Measurements from ENCODE around the gene SELENON. TPM values are rescaled to one million over a fixed set of nuclear protein-coding genes. Genes with fewer than 3 reads are reported as not detected.
A peak's percentile ranks its signal among the peaks of the same experiment; 100 is the strongest.

The SELENON gene
- total and polyA plus RNA-seq, 9 of the 15 experiments (the other 6 are each of a cell fraction or from before 2014, with no cell fraction given): 0.43 to 26.7 (median 7.0) TPM

DNA sequence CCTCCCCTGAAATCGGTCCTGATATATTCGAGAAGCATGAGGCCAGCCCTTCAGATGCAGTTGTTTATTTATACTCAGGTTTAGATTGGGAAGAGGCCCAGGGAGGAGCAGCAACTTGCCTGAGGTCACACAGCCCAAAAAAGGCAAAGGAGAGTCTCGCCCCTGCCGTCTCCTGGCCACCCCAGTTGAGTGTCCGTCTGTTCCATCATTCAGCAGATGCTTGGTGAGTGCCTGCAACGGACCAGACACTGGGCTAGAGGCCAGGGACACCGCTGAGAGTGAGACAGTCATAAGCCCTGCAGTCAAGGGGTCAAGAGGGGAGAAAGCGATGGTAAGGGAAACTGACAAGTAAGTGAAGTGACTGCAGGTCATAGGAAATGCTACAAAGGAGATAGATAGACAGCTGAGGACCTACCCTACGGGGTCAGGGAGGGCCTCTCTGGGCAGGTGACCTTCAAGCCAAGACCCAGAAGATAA is 15.4 kb upstream of the SELENON start (continued):
- TF ChIP-seq, protein P1, sequence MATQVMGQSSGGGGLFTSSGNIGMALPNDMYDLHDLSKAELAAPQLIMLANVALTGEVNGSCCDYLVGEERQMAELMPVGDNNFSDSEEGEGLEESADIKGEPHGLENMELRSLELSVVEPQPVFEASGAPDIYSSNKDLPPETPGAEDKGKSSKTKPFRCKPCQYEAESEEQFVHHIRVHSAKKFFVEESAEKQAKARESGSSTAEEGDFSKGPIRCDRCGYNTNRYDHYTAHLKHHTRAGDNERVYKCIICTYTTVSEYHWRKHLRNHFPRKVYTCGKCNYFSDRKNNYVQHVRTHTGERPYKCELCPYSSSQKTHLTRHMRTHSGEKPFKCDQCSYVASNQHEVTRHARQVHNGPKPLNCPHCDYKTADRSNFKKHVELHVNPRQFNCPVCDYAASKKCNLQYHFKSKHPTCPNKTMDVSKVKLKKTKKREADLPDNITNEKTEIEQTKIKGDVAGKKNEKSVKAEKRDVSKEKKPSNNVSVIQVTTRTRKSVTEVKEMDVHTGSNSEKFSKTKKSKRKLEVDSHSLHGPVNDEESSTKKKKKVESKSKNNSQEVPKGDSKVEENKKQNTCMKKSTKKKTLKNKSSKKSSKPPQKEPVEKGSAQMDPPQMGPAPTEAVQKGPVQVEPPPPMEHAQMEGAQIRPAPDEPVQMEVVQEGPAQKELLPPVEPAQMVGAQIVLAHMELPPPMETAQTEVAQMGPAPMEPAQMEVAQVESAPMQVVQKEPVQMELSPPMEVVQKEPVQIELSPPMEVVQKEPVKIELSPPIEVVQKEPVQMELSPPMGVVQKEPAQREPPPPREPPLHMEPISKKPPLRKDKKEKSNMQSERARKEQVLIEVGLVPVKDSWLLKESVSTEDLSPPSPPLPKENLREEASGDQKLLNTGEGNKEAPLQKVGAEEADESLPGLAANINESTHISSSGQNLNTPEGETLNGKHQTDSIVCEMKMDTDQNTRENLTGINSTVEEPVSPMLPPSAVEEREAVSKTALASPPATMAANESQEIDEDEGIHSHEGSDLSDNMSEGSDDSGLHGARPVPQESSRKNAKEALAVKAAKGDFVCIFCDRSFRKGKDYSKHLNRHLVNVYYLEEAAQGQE (IDR thresholded peaks at IDR 0.05; ENCODE audit: borderline replicate concordance): no peak
- TF ChIP-seq, protein P1 (CRISPR knock-in tag; IDR thresholded peaks at IDR 0.05; ENCODE audit: low read depth): no peak
- TF ChIP-seq EHMT2 (IDR thresholded peaks at IDR 0.05) (0 out of 2 replicates have a peak, but pooled peaks have one; percentile 54), ARID1B (IDR thresholded peaks at IDR 0.05) (peak; percentile 55), ESRRA (IDR thresholded peaks at IDR 0.05; ENCODE audit: borderline replicate concordance, low read depth) (peak; percentile 74; the same call in 1 of the 2 replicates), RNF2 (IDR thresholded peaks at IDR 0.05) (0 out of 2 replicates have a peak, but pooled peaks have one; percentile 32)
- TF ChIP-seq, protein P2, sequence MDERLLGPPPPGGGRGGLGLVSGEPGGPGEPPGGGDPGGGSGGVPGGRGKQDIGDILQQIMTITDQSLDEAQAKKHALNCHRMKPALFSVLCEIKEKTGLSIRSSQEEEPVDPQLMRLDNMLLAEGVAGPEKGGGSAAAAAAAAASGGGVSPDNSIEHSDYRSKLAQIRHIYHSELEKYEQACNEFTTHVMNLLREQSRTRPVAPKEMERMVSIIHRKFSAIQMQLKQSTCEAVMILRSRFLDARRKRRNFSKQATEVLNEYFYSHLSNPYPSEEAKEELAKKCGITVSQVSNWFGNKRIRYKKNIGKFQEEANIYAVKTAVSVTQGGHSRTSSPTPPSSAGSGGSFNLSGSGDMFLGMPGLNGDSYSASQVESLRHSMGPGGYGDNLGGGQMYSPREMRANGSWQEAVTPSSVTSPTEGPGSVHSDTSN (CRISPR knock-in tag; IDR thresholded peaks at IDR 0.05; ENCODE audit: low read depth): no peak
- TF ChIP-seq, protein P2 (tag; conservative IDR thresholded peaks at IDR 0.05; ENCODE audit: low read depth): 0 out of 2 replicates have a peak, but pooled peaks have one; percentile 31
- TF ChIP-seq, protein P3, sequence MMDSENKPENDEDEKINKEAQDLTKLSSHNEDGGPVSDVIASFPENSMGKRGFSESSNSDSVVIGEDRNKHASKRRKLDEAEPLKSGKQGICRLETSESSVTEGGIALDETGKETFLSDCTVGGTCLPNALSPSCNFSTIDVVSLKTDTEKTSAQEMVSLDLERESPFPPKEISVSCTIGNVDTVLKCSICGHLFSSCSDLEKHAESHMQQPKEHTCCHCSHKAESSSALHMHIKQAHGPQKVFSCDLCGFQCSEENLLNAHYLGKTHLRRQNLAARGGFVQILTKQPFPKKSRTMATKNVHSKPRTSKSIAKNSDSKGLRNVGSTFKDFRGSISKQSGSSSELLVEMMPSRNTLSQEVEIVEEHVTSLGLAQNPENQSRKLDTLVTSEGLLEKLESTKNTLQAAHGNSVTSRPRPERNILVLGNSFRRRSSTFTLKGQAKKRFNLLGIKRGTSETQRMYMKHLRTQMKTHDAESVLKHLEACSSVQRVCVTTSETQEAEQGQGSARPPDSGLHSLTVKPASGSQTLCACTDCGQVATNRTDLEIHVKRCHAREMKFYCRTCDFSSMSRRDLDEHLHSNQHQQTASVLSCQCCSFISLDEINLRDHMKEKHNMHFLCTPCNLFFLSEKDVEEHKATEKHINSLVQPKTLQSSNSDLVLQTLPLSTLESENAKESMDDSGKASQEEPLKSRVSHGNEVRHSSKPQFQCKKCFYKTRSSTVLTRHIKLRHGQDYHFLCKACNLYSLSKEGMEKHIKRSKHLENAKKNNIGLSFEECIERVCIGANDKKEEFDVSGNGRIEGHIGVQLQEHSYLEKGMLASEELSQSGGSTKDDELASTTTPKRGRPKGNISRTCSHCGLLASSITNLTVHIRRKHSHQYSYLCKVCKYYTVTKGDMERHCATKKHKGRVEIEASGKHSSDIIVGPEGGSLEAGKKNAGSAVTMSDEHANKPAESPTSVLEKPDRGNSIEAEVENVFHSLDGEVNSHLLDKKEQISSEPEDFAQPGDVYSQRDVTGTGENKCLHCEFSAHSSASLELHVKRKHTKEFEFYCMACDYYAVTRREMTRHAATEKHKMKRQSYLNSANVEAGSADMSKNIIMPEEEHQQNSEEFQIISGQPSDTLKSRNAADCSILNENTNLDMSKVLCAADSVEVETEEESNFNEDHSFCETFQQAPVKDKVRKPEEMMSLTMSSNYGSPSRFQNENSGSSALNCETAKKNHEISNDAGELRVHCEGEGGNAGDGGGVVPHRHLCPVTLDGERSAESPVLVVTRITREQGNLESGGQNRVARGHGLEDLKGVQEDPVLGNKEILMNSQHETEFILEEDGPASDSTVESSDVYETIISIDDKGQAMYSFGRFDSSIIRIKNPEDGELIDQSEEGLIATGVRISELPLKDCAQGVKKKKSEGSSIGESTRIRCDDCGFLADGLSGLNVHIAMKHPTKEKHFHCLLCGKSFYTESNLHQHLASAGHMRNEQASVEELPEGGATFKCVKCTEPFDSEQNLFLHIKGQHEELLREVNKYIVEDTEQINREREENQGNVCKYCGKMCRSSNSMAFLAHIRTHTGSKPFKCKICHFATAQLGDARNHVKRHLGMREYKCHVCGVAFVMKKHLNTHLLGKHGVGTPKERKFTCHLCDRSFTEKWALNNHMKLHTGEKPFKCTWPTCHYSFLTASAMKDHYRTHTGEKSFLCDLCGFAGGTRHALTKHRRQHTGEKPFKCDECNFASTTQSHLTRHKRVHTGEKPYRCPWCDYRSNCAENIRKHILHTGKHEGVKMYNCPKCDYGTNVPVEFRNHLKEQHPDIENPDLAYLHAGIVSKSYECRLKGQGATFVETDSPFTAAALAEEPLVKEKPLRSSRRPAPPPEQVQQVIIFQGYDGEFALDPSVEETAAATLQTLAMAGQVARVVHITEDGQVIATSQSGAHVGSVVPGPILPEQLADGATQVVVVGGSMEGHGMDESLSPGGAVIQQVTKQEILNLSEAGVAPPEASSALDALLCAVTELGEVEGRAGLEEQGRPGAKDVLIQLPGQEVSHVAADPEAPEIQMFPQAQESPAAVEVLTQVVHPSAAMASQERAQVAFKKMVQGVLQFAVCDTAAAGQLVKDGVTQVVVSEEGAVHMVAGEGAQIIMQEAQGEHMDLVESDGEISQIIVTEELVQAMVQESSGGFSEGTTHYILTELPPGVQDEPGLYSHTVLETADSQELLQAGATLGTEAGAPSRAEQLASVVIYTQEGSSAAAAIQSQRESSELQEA (IDR thresholded peaks at IDR 0.05; ENCODE audit: low read depth): 0 out of 2 replicates have a peak, but pooled peaks have one; percentile 31

Measured in K562 (cell line).